Lung (tissue), 12 donors: ENCODE results near the gene TBC1D10A. TPM values are rescaled to one million over a fixed set of nuclear protein-coding genes. Genes with fewer than 3 reads are reported as not detected.
A peak's percentile ranks its signal among the peaks of the same experiment; 100 is the strongest.

ENCODE experiments used
- ATAC-seq: fragments of 200-7000 bp; cut with Tn5 transposase; one replicate; pipeline ENCODE4 v1.9.1; 2020; ENCODE audit warnings: moderate number of reproducible peaks; ENCODE audit not compliant: insufficient read depth, low FRiP score
- DNase-seq, 3 donors: peaks; one replicate each; pipeline ENCODE4 v3.0.0-alpha.2; 2013 to 2017
- H3K27ac ChIP-seq, 2 donors: one replicate each; pipeline ENCODE4 v1.5.1; 2013; ENCODE audit warnings: mild to moderate bottlenecking in 2 of 2, moderate library complexity in 2 of 2, control low read depth in 1 of 2, inconsistent platforms in 1 of 2, low read depth in 1 of 2, low read length in 1 of 2
- H3K27me3 ChIP-seq, 3 donors: one replicate each; pipeline ENCODE4 v1.5.1; 2013; ENCODE audit warnings: low read length in 2 of 3; ENCODE audit not compliant: control insufficient read depth in 3 of 3, insufficient read depth in 3 of 3
- H3K36me3 ChIP-seq, 4 donors: one replicate each; pipeline ENCODE4 v1.5.1; 2013; ENCODE audit warnings: low read length in 4 of 4, mild to moderate bottlenecking in 1 of 4, moderate library complexity in 1 of 4; ENCODE audit not compliant: control insufficient read depth in 4 of 4, insufficient read depth in 4 of 4
- H3K4me1 ChIP-seq, 5 donors: one replicate each; pipeline ENCODE4 v1.5.1; 2013; ENCODE audit warnings: low read length in 5 of 5, mild to moderate bottlenecking in 2 of 5, moderate library complexity in 1 of 5; ENCODE audit not compliant: control insufficient read depth in 5 of 5, insufficient read depth in 5 of 5
- H3K4me3 ChIP-seq: one replicate; pipeline ENCODE4 v1.5.1; 2013; ENCODE audit warnings: mild to moderate bottlenecking, control low read depth, moderate library complexity
- H3K9ac ChIP-seq, 2 donors: one replicate each; pipeline ENCODE4 v1.5.1; 2013; ENCODE audit warnings: low read length in 2 of 2, control low read depth in 1 of 2; ENCODE audit not compliant: insufficient read depth in 1 of 2
- H3K9me3 ChIP-seq, 4 donors: one replicate each; pipeline ENCODE4 v1.5.1; 2013; ENCODE audit warnings: low read length in 3 of 4, mild to moderate bottlenecking in 1 of 4, moderate library complexity in 1 of 4; ENCODE audit not compliant: control insufficient read depth in 4 of 4, insufficient read depth in 3 of 4
- WGBS, 2 donors: extraction: QIAGEN DNeasy Blood & Tissue Kit; methylation state at CpG; one replicate each; pipeline ENCODE4 v1.1.7; 2013; 5-methylcytosine and 5-hydroxymethylcytosine counted together
- polyA plus RNA-seq, 2 donors: library from polyadenylated mRNA; stranded (reverse); fragments of 200-250 nt; gene quantifications; one replicate each; pipeline ENCODE4 v1.2.1, GENCODE V29; 2013
- total RNA-seq, 2 donors: library from RNA; depleted of rRNA in 1 of 2; stranded (reverse); fragments of >200 nt in 1 of 2; gene quantifications; one replicate each; pipeline ENCODE4 v1.2.1, GENCODE V29; 2014 to 2021
- TF ChIP-seq, protein P1 (sequence below): IDR thresholded peaks from 2 replicates; pipeline ENCODE4 v1.5.1; 2012; ENCODE audit warnings: mild to moderate bottlenecking; ENCODE audit errors: control extremely low read depth, extremely low read depth
- donor health status: control.
- donor health status: control.
- donor health status: Bipolar disorder and iron deficiency.
- donor health status: healthy.
- donor health status: DM: yes; HTN: yes; CAD: no.

Gene TBC1D10A
- total and polyA plus RNA-seq, 4 donors, result 15.0 to 36.4 (median 26.6) TPM

DNA sequence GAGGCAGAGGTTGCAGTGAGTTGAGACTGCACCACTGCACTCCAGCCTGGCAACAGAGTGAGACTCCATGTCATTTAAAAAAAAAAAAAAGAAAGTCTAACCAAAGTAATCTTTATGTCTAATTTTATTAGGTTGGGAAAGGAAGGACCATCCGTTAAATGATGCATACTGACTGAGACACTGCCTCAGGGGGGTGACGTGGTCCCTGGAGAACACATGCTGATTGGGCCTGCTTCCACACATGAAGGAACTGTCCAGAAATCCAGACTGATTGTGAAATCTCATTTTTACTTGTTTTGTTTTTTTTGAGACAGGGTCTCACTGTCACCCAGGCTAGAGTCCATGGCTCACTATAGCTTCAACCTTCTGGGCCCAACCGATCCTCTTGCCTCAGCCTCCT lies 24.5 kb upstream of the TBC1D10A start:
- TF ChIP-seq, protein P1, sequence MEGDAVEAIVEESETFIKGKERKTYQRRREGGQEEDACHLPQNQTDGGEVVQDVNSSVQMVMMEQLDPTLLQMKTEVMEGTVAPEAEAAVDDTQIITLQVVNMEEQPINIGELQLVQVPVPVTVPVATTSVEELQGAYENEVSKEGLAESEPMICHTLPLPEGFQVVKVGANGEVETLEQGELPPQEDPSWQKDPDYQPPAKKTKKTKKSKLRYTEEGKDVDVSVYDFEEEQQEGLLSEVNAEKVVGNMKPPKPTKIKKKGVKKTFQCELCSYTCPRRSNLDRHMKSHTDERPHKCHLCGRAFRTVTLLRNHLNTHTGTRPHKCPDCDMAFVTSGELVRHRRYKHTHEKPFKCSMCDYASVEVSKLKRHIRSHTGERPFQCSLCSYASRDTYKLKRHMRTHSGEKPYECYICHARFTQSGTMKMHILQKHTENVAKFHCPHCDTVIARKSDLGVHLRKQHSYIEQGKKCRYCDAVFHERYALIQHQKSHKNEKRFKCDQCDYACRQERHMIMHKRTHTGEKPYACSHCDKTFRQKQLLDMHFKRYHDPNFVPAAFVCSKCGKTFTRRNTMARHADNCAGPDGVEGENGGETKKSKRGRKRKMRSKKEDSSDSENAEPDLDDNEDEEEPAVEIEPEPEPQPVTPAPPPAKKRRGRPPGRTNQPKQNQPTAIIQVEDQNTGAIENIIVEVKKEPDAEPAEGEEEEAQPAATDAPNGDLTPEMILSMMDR, result no peak
- H3K4me3 ChIP-seq, result no peak overlapping the region
- peaks cover 21 to 32% (median 25%) of the 10 kb centered on the region in 4 donors for H3K36me3 ChIP-seq
- no peaks in the 10 kb centered on the region for H3K27me3 ChIP-seq
- ATAC-seq (no peak), DNase-seq (no peak)
- no peak overlapping the region for H3K9ac ChIP-seq
- H3K9me3 ChIP-seq, result no peaks in the 10 kb centered on the region
- H3K27ac ChIP-seq, result no peak overlapping the region
- peaks cover 5 to 40% (median 13%) of the 10 kb centered on the region in 5 donors for H3K4me1 ChIP-seq
- 86 to 89% methylated on average over 3 of the region's 3 CpGs for WGBS, 2 donors

GRCh38 chr22:30348809-30349208 lies 22.1 kb upstream of the TBC1D10A start:
- peak overlapping the region in 1 of 2 donors; percentile 63 for H3K9ac ChIP-seq
- 75 to 88% methylated on average over 4 of the region's 4 CpGs for WGBS, 2 donors

GRCh38 chr22:30348404-30348803 lies 21.7 kb upstream of the TBC1D10A start:
- TF ChIP-seq, protein P1, result no peak
- no peaks in the 10 kb centered on the region for H3K27me3 ChIP-seq
- no peak overlapping the region for H3K27ac ChIP-seq

More at GRCh38 chr22:30348809-30349208, 22.1 kb upstream of the TBC1D10A start:
- H3K4me1 ChIP-seq, result peaks cover 0 to 23% (median 0%) of the 10 kb centered on the region in 5 donors
- H3K27ac ChIP-seq, result no peak overlapping the region
- H3K9me3 ChIP-seq, result no peaks in the 10 kb centered on the region
- DNase-seq (peak; percentile 31 to 92 (median 86)), ATAC-seq (no peak)
- no peaks in the 10 kb centered on the region for H3K27me3 ChIP-seq
- TF ChIP-seq, protein P1, result no peak
- H3K36me3 ChIP-seq, result peaks cover 44 to 49% (median 48%) of the 10 kb centered on the region in 4 donors
- H3K4me3 ChIP-seq, result no peak overlapping the region

More at GRCh38 chr22:30348404-30348803, 21.7 kb upstream of the TBC1D10A start:
- H3K36me3 ChIP-seq, result peaks cover 47 to 53% (median 50%) of the 10 kb centered on the region in 4 donors
- H3K4me3 ChIP-seq, result no peak overlapping the region
- DNase-seq, result no peak
- no peak for ATAC-seq
- H3K9ac ChIP-seq, result peak overlapping the region in 1 of 2 donors; percentile 63
- 79 to 84% methylated on average over 4 of the region's 4 CpGs for WGBS, 2 donors
- peaks cover 0 to 23% (median 0%) of the 10 kb centered on the region in 5 donors for H3K4me1 ChIP-seq
- H3K9me3 ChIP-seq, result no peaks in the 10 kb centered on the region
